GM12892 (cell line): ENCODE results near the gene ME2.

ENCODE experiments used
- POLR2A ChIP-seq: IDR thresholded peaks from 2 replicates; pipeline ENCODE4 v1.6.1; 2011; ENCODE audit warnings: low read depth, low read length, control low read depth
- POLR2AphosphoS5 ChIP-seq: IDR thresholded peaks from 2 replicates; pipeline ENCODE4 v1.6.1; 2011; ENCODE audit warnings: low read depth, low read length, control low read depth

GRCh38 chr18:50969448-50969847, 90.5 kb downstream of the ME2 start:
- TF ChIP-seq POLR2A (no peak), POLR2AphosphoS5 (no peak)
